Measurements from ENCODE around the gene GDPGP1. TPM values are rescaled to one million over a fixed set of nuclear protein-coding genes. Genes with fewer than 3 reads are reported as not detected.

Gene GDPGP1
- total and polyA plus RNA-seq, 2 experiments from 2014 or later: 1.9 to 9.1 TPM

- no peaks in the 10 kb centered on the region for H3K27me3 ChIP-seq
- H3K4me1 ChIP-seq (ENCODE audit: low read depth): peaks cover 7% of the 10 kb centered on the region
- H3K4me3 ChIP-seq: no peak overlapping the region
- no peak overlapping the region for H3K27ac ChIP-seq
- TF ChIP-seq CTCF (IDR thresholded peaks at IDR 0.05; ENCODE audit: low read depth, low read length): no peak
- H3K36me3 ChIP-seq: no peaks in the 10 kb centered on the region
- no peak for DNase-seq (ENCODE audit: low read depth in 1 of 2, low spot score in 1 of 2)
- H3K9me3 ChIP-seq (ENCODE audit: low read depth): no peaks in the 10 kb centered on the region
Measured at GRCh38 chr15:90194655-90195054, 39.4 kb upstream of the GDPGP1 start.

GRCh38 chr15:90200534-90201129 lies 33.4 kb upstream of the GDPGP1 start:
- no peaks in the 10 kb centered on the region for H3K9me3 ChIP-seq (ENCODE audit: low read depth)
- H3K27me3 ChIP-seq: no peaks in the 10 kb centered on the region
- no peaks in the 10 kb centered on the region for H3K36me3 ChIP-seq
- peak overlapping the region; percentile 73 for H3K27ac ChIP-seq
- TF ChIP-seq CTCF (IDR thresholded peaks at IDR 0.05; ENCODE audit: low read depth, low read length): no peak
- H3K4me3 ChIP-seq: peak overlapping the region; percentile 87
- DNase-seq (ENCODE audit: low read depth in 1 of 2, low spot score in 1 of 2): no peak
- H3K4me1 ChIP-seq (ENCODE audit: low read depth): peaks cover 11% of the 10 kb centered on the region

- Histone ChIP-seq H3K27me3 (no peaks in the 10 kb centered on the region), H3K9me3 (ENCODE audit: low read depth) (no peaks in the 10 kb centered on the region), H3K36me3 (no peaks in the 10 kb centered on the region), H3K27ac (peak within 1 kb of the TSS; percentile 73), H3K4me3 (peak within 1 kb of the TSS; percentile 87), H3K4me1 (ENCODE audit: low read depth) (peaks cover 18% of the 10 kb centered on the region)
- TF ChIP-seq CTCF (IDR thresholded peaks at IDR 0.05; ENCODE audit: low read depth, low read length): no peak
- DNase-seq (ENCODE audit: low read depth in 1 of 2, low spot score in 1 of 2): peak; percentile 56 to 91
Measured at GRCh38 chr15:90201130-90201943, 32.7 kb upstream of the GDPGP1 start, which contains the start of gene SEMA4B. SEMA4B (plus strand) TSS chr15:90201330; CDS start chr15:90201579, 249 bp downstream.

GRCh38 chr15:90201944-90202375 lies 32.0 kb upstream of the GDPGP1 start:
- Histone ChIP-seq H3K27ac (peak overlapping the region; percentile 73), H3K9me3 (ENCODE audit: low read depth) (no peaks in the 10 kb centered on the region), H3K4me1 (ENCODE audit: low read depth) (peaks cover 20% of the 10 kb centered on the region), H3K4me3 (peak overlapping the region; percentile 87), H3K27me3 (no peaks in the 10 kb centered on the region), H3K36me3 (no peaks in the 10 kb centered on the region)
- DNase-seq (ENCODE audit: low read depth in 1 of 2, low spot score in 1 of 2): peak in 1 of 2 donors; percentile 43
- no peak for TF ChIP-seq CTCF (IDR thresholded peaks at IDR 0.05; ENCODE audit: low read depth, low read length)

- no peak overlapping the region for H3K27ac ChIP-seq
- H3K4me1 ChIP-seq (ENCODE audit: low read depth): peaks cover 20% of the 10 kb centered on the region
Measured at GRCh38 chr15:90202929-90203328, 31.1 kb upstream of the GDPGP1 start.

More at GRCh38 chr15:90202929-90203328, 31.1 kb upstream of the GDPGP1 start:
- Histone ChIP-seq H3K36me3 (no peaks in the 10 kb centered on the region), H3K9me3 (ENCODE audit: low read depth) (no peaks in the 10 kb centered on the region), H3K27me3 (no peaks in the 10 kb centered on the region), H3K4me3 (peak overlapping the region; percentile 87)
- no peak for TF ChIP-seq CTCF (IDR thresholded peaks at IDR 0.05; ENCODE audit: low read depth, low read length)
- DNase-seq (ENCODE audit: low read depth in 1 of 2, low spot score in 1 of 2): no peak

All from cardiac muscle cell (in vitro differentiated cells and primary cell).